OCI-LY1 (cell line): Measurements from ENCODE around the gene OXNAD1.

Experiments used
- CTCF ChIP-seq: fragments of 200-600 bp; sonication (generic), shearing (Covaris generic); IDR thresholded peaks from 2 replicates; pipeline ENCODE4 v1.5.1; 2017; ENCODE audit warnings: mild to moderate bottlenecking, antibody characterized with exemption, low read length, moderate library complexity, mixed read lengths
- EZH2 ChIP-seq: fragments of 200-600 bp; sonication (generic), shearing (Covaris generic); IDR thresholded peaks from 2 replicates; pipeline ENCODE4 v1.8.0; 2017; ENCODE audit warnings: borderline replicate concordance, mixed run types, mild to moderate bottlenecking, antibody characterized with exemption, low read length, moderate library complexity, mixed read lengths

- TF ChIP-seq CTCF (peak; percentile 71), EZH2 (no peak)
Measured at GRCh38 chr3:16319307-16319706, 54.3 kb downstream of the OXNAD1 start.
